AG04450 (cell line): Measurements from ENCODE around the gene TRPV6. TPM values are rescaled to one million over a fixed set of nuclear protein-coding genes. Genes with fewer than 3 reads are reported as not detected.

Experiments
- CTCF ChIA-PET: fragments of 300-600, 350-600 bp; formaldehyde crosslinking; extraction: SDS; loops from one replicate; lab custom pipeline; 2022; ENCODE audit warnings: antibody characterized with exemption, inconsistent platforms; lab: Charles Lee
- POLR2A ChIA-PET: fragments of 350-600 bp; formaldehyde crosslinking; extraction: SDS; loops from one replicate; lab custom pipeline; 2021; ENCODE audit warnings: antibody characterized with exemption, inconsistent platforms; lab: Yijun Ruan, JAX
- DNase-seq: peaks from one replicate; pipeline ENCODE4 v3.0.0-alpha.2; 2011; ENCODE audit warnings: low read depth, low spot score
- H3K27ac ChIP-seq: one replicate; pipeline ENCODE4 v1.5.1; 2012; ENCODE audit warnings: low read depth, low read length, control low read depth
- H3K27me3 ChIP-seq: one replicate; pipeline ENCODE4 v1.6.0; 2012; ENCODE audit warnings: low read length; ENCODE audit not compliant: control insufficient read depth, insufficient read depth
- H3K4me3 ChIP-seq: 2 replicates; pipeline ENCODE4 v1.5.1; 2011; ENCODE audit warnings: mild to moderate bottlenecking, low read depth, low read length, control low read depth
- H3K9me3 ChIP-seq: 2 replicates; pipeline ENCODE4 v1.5.1; 2012; ENCODE audit warnings: low read length; ENCODE audit not compliant: control insufficient read depth, insufficient read depth
- polyA plus RNA-seq: library from polyadenylated mRNA; depleted of rRNA; stranded (reverse); fragments of >200 nt; gene quantifications from 2 replicates; pipeline ENCODE4 v1.2.3, GENCODE V29; 2011
- TF ChIP-seq, protein P1 (sequence below): IDR thresholded peaks from 2 replicates; pipeline ENCODE4 v1.5.1; 2011; ENCODE audit warnings: low read depth, low read length, control low read depth, inconsistent platforms

The TRPV6 gene
- polyA plus RNA-seq, 1 experiment, result not detected

DNA sequence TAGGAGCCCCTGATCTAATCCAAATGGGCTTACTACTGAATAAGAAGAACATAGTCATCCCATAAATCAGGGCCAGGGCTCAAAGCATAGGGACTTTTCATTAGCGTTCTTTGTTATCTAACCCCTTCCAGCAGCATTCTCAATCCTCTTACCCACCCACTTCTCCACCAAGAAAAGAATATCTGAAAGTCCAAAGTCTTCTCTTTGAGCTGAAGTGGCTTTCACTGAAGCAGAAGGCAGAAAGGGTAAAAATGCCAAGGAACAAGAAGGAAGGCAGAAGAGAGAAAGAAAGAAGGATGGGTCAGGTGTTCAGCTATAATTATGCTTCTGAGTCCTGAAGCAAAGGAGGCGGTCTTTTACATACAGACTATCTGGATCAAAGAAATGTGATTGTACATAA is 37.8 kb upstream of the TRPV6 start:
- DNase-seq, result no peak
- Histone ChIP-seq H3K4me3 (no peak overlapping the region), H3K27me3 (no peaks in the 10 kb centered on the region), H3K27ac (no peak overlapping the region), H3K9me3 (peaks cover 4% of the 10 kb centered on the region; the same call in 1 of the 2 replicates)
- ChIA-PET POLR2A (no interaction called here), CTCF (no interaction called here)
- TF ChIP-seq, protein P1, sequence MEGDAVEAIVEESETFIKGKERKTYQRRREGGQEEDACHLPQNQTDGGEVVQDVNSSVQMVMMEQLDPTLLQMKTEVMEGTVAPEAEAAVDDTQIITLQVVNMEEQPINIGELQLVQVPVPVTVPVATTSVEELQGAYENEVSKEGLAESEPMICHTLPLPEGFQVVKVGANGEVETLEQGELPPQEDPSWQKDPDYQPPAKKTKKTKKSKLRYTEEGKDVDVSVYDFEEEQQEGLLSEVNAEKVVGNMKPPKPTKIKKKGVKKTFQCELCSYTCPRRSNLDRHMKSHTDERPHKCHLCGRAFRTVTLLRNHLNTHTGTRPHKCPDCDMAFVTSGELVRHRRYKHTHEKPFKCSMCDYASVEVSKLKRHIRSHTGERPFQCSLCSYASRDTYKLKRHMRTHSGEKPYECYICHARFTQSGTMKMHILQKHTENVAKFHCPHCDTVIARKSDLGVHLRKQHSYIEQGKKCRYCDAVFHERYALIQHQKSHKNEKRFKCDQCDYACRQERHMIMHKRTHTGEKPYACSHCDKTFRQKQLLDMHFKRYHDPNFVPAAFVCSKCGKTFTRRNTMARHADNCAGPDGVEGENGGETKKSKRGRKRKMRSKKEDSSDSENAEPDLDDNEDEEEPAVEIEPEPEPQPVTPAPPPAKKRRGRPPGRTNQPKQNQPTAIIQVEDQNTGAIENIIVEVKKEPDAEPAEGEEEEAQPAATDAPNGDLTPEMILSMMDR, result no peak

DNA sequence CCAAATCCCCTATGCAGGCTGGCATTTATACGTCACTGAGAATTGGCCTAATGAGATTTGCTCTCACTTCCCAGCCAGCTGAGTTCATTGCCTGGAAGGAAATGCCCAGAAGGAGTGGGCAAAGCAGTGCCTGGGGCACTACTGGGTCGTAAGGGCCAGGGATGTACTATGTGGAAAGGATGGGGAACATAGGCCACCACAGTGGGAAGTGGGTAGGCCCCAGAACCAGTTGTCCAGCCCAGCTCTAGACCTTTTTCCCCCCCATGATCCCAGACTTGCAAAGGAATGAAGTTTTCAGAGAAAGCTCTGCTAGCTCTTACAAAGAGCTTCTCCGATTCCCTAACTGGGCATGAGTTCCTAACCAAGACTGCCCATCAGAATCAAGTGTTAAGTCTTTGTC is 34.1 kb upstream of the TRPV6 start:
- DNase-seq, result no peak
- TF ChIP-seq, protein P1, result no peak
- H3K4me3 ChIP-seq, result no peak overlapping the region
- CTCF ChIA-PET, result no interaction called here
- POLR2A ChIA-PET, result no interaction called here
- H3K27ac ChIP-seq, result no peak overlapping the region
- no peaks in the 10 kb centered on the region for H3K27me3 ChIP-seq
- H3K9me3 ChIP-seq, result no peaks in the 10 kb centered on the region; the same call in 1 of the 2 replicates

GRCh38 chr7:142918901-142919300 is 33.4 kb upstream of the TRPV6 start:
- ChIA-PET CTCF (no interaction called here), POLR2A (no interaction called here)
- Histone ChIP-seq H3K27me3 (no peaks in the 10 kb centered on the region), H3K4me3 (no peak overlapping the region), H3K9me3 (no peaks in the 10 kb centered on the region; the same call in 1 of the 2 replicates), H3K27ac (no peak overlapping the region)
- TF ChIP-seq, protein P1, result no peak
- no peak for DNase-seq

GRCh38 chr7:142917447-142917846 is 31.9 kb upstream of the TRPV6 start:
- no peak overlapping the region for H3K4me3 ChIP-seq
- no peak overlapping the region for H3K27ac ChIP-seq
- H3K9me3 ChIP-seq, result peaks cover under 1% of the 10 kb centered on the region; the same call in 1 of the 2 replicates
- CTCF ChIA-PET, result no interaction called here
- TF ChIP-seq, protein P1, result no peak
- POLR2A ChIA-PET, result no interaction called here
- no peaks in the 10 kb centered on the region for H3K27me3 ChIP-seq
- no peak for DNase-seq

DNA sequence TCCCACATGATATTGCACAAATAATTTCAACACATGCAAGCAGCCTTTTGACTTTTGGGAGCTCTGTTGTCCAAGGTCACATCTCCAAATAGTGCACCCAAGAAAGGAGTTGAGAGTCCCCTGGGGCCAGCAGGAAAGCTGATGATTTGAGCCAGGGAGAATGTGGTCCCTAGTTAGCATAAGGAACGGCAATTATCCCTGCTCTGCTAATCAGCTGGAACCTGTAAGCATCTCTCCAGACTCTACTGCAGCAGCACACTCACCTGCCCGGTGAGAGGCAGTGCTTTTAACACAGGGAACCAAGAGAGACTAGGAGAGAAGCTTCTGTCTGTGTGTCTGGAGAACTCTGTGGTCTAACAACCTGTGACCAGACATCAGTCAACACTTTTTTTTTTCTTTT is 31.0 kb upstream of the TRPV6 start:
- Histone ChIP-seq H3K9me3 (peaks cover 3% of the 10 kb centered on the region; the same call in 1 of the 2 replicates), H3K27me3 (no peaks in the 10 kb centered on the region), H3K27ac (no peak overlapping the region), H3K4me3 (no peak overlapping the region)
- DNase-seq, result no peak
- CTCF ChIA-PET, result no interaction called here
- TF ChIP-seq, protein P1, result no peak
- POLR2A ChIA-PET, result no interaction called here
